T-cell (primary cell): ENCODE results near the gene FOXR1. TPM values are rescaled to one million over a fixed set of nuclear protein-coding genes. Genes with fewer than 3 reads are reported as not detected.

Experiments used
- ATAC-seq, 4 experiments: fragments of 200-7000 bp in 3 of 4; fragments of 150-1000 bp in 1 of 4; cut with Tn5 transposase; replicated peaks in 1 of 4; 1 replicate in 3 of 4; 2 replicates in 1 of 4; pipeline ENCODE4 v1.10.0; 2021; ENCODE audit warnings: moderate library complexity in 3 of 4, mild to moderate bottlenecking in 2 of 4, moderate number of reproducible peaks in 1 of 4
- CTCF ChIA-PET, 2 donors: fragments of 300-600 bp; sonication (Branson Sonifier 250); formaldehyde crosslinking; loops; one replicate each; lab custom pipeline; 2022; ENCODE audit warnings: antibody characterized with exemption in 2 of 2; lab: Charles Lee
- POLR2A ChIA-PET, 2 donors: fragments of 300-600 bp; sonication (Branson Sonifier 250); formaldehyde crosslinking; loops; one replicate each; lab custom pipeline; 2022; ENCODE audit warnings: antibody characterized with exemption in 2 of 2; lab: Charles Lee
- DNase-seq, 35 experiments: peaks; one replicate each; pipeline versions ENCODE4 v3.0.0 to v3.0.0-alpha.2; 2013 to 2023
- H3K27ac ChIP-seq: one replicate; pipeline ENCODE4 v1.5.1; 2013; ENCODE audit warnings: low read length
- H3K27me3 ChIP-seq, 2 experiments: replicated peaks in 1 of 2; 1 replicate in 1 of 2; 2 replicates in 1 of 2; pipeline versions ENCODE4 v1.6.1 to v1.7.0; 2013; ENCODE audit warnings: low read length in 1 of 2, mixed read lengths in 1 of 2; ENCODE audit not compliant: control insufficient read depth in 2 of 2, insufficient read depth in 2 of 2; ENCODE audit errors: extremely low read depth in 1 of 2
- H3K36me3 ChIP-seq, 2 donors: 1 replicate in 1 of 2; 2 replicates in 1 of 2; pipeline versions ENCODE4 v1.6.1 to v1.7.0; 2013; ENCODE audit warnings: low read length in 1 of 2; ENCODE audit not compliant: control insufficient read depth in 2 of 2, insufficient read depth in 1 of 2; ENCODE audit errors: extremely low read depth in 1 of 2
- H3K4me1 ChIP-seq, 2 experiments: 1 replicate in 1 of 2; 2 replicates in 1 of 2; pipeline versions ENCODE4 v1.6.1 to v1.7.0; 2013; ENCODE audit warnings: low read length in 2 of 2, mixed read lengths in 1 of 2; ENCODE audit not compliant: insufficient read depth in 2 of 2, control insufficient read depth in 1 of 2; ENCODE audit errors: extremely low read depth in 1 of 2
- H3K4me3 ChIP-seq, 2 donors: 1 replicate in 1 of 2; 2 replicates in 1 of 2; pipeline versions ENCODE4 v1.5.1 to v1.7.0; 2013; ENCODE audit warnings: mild to moderate bottlenecking in 2 of 2, low read length in 1 of 2, moderate library complexity in 1 of 2; ENCODE audit not compliant: control insufficient read depth in 1 of 2; ENCODE audit errors: extremely low read depth in 1 of 2
- H3K9me3 ChIP-seq: 2 replicates; pipeline ENCODE4 v1.7.0; 2013
- H3K27ac Mint-ChIP-seq, 2 donors: one replicate each; pipeline ENCODE4 v1.8.0; 2020 to 2021; ENCODE audit warnings: mild to moderate bottlenecking in 2 of 2, mixed read lengths in 2 of 2
- H3K27me3 Mint-ChIP-seq, 2 donors: one replicate each; pipeline ENCODE4 v1.8.0; 2021 to 2022; ENCODE audit warnings: mixed read lengths in 2 of 2
- H3K36me3 Mint-ChIP-seq: one replicate; pipeline ENCODE4 v1.8.0; 2021; ENCODE audit warnings: mixed read lengths
- H3K4me1 Mint-ChIP-seq, 3 donors: one replicate each; pipeline ENCODE4 v1.8.0; 2020 to 2022; ENCODE audit warnings: mixed read lengths in 3 of 3, mild to moderate bottlenecking in 1 of 3
- H3K4me3 Mint-ChIP-seq, 3 donors: one replicate each; pipeline ENCODE4 v1.8.0; 2020 to 2022; ENCODE audit warnings: mild to moderate bottlenecking in 3 of 3, mixed read lengths in 3 of 3, moderate library complexity in 3 of 3
- H3K9me3 Mint-ChIP-seq, 3 donors: one replicate each; pipeline ENCODE4 v1.8.0; 2020 to 2022; ENCODE audit warnings: mixed read lengths in 3 of 3
- WGBS: methylation state at CpG from one replicate; pipeline ENCODE4 v1.1.5; 2013; ENCODE audit warnings: missing lambda C conversion rate; ENCODE audit not compliant: insufficient coverage; 5-methylcytosine and 5-hydroxymethylcytosine counted together
- total RNA-seq, 35 experiments: library from RNA in 6 of 35; stranded (reverse) in 6 of 35; fragments of 120-200 nt in 1 of 35; gene quantifications; one replicate each; pipeline versions ENCODE4 v1.2.1 to v1.2.4 and lab custom pipeline; 2013 to 2026

Gene FOXR1
- total RNA-seq, 5 donors from 2014 or later (not counting 1 experiment from before 2014, with no cell fraction given), result not detected

- Mint-ChIP-seq H3K4me1 (peaks cover 42 to 54% (median 51%) of the 10 kb centered on the region in 3 donors), H3K9me3 (no peaks in the 10 kb centered on the region), H3K27ac (peak overlapping the region; percentile 94 to 95), H3K4me3 (peak overlapping the region; percentile 92 to 94 (median 93)), H3K27me3 (no peaks in the 10 kb centered on the region), H3K36me3 (no peaks in the 10 kb centered on the region)
- peaks cover 0 to 3% of the 10 kb centered on the region in 2 donors for H3K36me3 ChIP-seq
- ATAC-seq, result peak; percentile 10 to 22 (median 10)
- H3K27ac ChIP-seq, result peak overlapping the region; percentile 99
- WGBS, result under 1% methylated on average over 14 of the region's 20 CpGs
- no peaks in the 10 kb centered on the region for H3K27me3 ChIP-seq
- POLR2A ChIA-PET, result interaction anchor here (0.6 to 3.2 kb wide), 14 partner anchors 9 to 330 kb away, joined by 3 to 15 read pairs (median 5); partner anchors contain the start of gene DDX6 (in 1 of the 2)
- H3K4me3 ChIP-seq, result peak overlapping the region; percentile 60 to 79
- H3K9me3 ChIP-seq, result no peaks in the 10 kb centered on the region
- DNase-seq, result peak; percentile 67 to 92 (median 79)
- CTCF ChIA-PET, result interaction anchor here (0.6 to 2.5 kb wide), 25 partner anchors 8 to 259 kb away, joined by 3 to 21 read pairs (median 4); partner anchors contain the start of genes DDX6 (in 1 of the 2), SLC37A4 (in 1 of the 2), UPK2 (in 1 of the 2) and VPS11 (in 1 of the 2)
- peaks cover 23 to 50% of the 10 kb centered on the region in 2 experiments for H3K4me1 ChIP-seq
These were observed 41.4 kb upstream of the FOXR1 start for GRCh38 chr11:118930094-118930712.

DNA sequence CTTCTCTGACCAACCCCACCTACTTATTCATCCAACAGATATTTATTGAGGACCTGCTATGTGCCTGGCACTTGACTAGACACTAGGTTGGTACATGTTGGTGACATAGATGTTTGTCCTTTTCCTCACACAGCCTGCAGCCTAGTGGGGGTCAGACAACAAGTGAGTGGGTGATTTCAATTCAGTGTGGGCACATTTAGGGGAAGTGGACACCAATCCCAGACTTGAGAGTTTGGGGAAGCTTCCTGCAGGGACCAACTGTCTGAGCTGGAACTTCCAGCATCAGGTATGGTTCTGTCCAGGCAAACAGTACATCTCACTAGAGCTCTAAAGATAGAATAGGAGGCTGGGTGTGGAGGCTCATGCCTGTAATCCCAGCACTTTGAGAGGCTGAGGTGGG is 40.0 kb upstream of the FOXR1 start:
- ATAC-seq (no peak), DNase-seq (no peak)
- peak overlapping the region; percentile 94 to 95 for H3K27ac Mint-ChIP-seq
- H3K9me3 Mint-ChIP-seq, result no peaks in the 10 kb centered on the region
- no peaks in the 10 kb centered on the region for H3K36me3 Mint-ChIP-seq
- H3K4me3 ChIP-seq, result no peak overlapping the region
- peaks cover 23 to 43% of the 10 kb centered on the region in 2 experiments for H3K4me1 ChIP-seq
- ChIA-PET POLR2A (interaction anchor here in 1 of 2 donors (0.5 to 1.3 kb wide), 2 partner anchors 61 to 146 kb away, joined by 5 to 8 read pairs; no protein-coding TSS in a partner anchor), CTCF (interaction anchor here (0.7 to 2.5 kb wide), 5 partner anchors 16 to 180 kb away, joined by 3 to 21 read pairs (median 5); no protein-coding TSS in a partner anchor)
- H3K4me1 Mint-ChIP-seq, result peaks cover 38 to 48% (median 48%) of the 10 kb centered on the region in 3 donors
- H3K27me3 ChIP-seq, result no peaks in the 10 kb centered on the region
- peak overlapping the region; percentile 99 for H3K27ac ChIP-seq
- H3K36me3 ChIP-seq, result peaks cover 0 to 3% of the 10 kb centered on the region in 2 donors
- H3K4me3 Mint-ChIP-seq, result no peak overlapping the region
- H3K27me3 Mint-ChIP-seq, result no peaks in the 10 kb centered on the region
- H3K9me3 ChIP-seq, result no peaks in the 10 kb centered on the region

DNA sequence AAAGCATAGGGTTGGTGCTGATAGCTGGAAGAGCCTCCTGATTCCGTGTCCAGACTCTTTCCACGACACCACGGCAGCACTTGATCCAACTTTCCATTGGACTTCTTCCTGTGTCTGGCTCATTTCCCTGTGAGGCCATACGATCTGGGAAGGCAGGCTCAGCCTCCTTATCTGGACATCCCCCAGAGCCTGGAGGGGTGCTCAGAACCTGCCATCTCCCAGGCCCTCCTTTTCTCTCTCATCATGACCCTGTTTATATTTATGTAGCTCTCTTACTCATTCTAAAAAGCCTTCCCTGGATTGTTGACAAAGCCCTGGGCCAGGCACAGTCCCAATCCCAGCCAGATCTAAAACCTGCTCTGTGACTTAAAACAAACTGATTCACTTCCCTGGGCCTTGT is 38.1 kb upstream of the FOXR1 start:
- ChIA-PET POLR2A (no interaction called here), CTCF (no interaction called here)
- Mint-ChIP-seq H3K36me3 (no peaks in the 10 kb centered on the region), H3K9me3 (no peaks in the 10 kb centered on the region), H3K27me3 (no peaks in the 10 kb centered on the region), H3K4me1 (peaks cover 21 to 40% (median 36%) of the 10 kb centered on the region in 3 donors), H3K27ac (peak overlapping the region; percentile 24 to 66), H3K4me3 (no peak overlapping the region)
- H3K4me3 ChIP-seq, result no peak overlapping the region
- DNase-seq, result no peak
- WGBS, result 72% methylated on average over 4 of the region's 4 CpGs
- H3K27me3 ChIP-seq, result no peaks in the 10 kb centered on the region
- peaks cover 0 to 3% of the 10 kb centered on the region in 2 donors for H3K36me3 ChIP-seq
- no peak overlapping the region for H3K27ac ChIP-seq
- no peaks in the 10 kb centered on the region for H3K9me3 ChIP-seq
- peaks cover 11 to 24% of the 10 kb centered on the region in 2 experiments for H3K4me1 ChIP-seq
- ATAC-seq, result no peak

GRCh38 chr11:118935376-118935775 is 36.2 kb upstream of the FOXR1 start:
- no peak overlapping the region for H3K4me3 ChIP-seq
- H3K4me1 ChIP-seq, result peaks cover 16 to 24% of the 10 kb centered on the region in 2 experiments
- H3K27me3 ChIP-seq, result no peaks in the 10 kb centered on the region
- H3K4me3 Mint-ChIP-seq, result no peak overlapping the region
- DNase-seq, result no peak
- no peaks in the 10 kb centered on the region for H3K9me3 Mint-ChIP-seq
- no peaks in the 10 kb centered on the region for H3K9me3 ChIP-seq
- ChIA-PET POLR2A (interaction anchor here in 1 of 2 donors (0.7 kb wide), 1 partner anchor 115 kb away, joined by 3 read pairs; no protein-coding TSS in a partner anchor), CTCF (interaction anchor here in 1 of 2 donors (0.7 kb wide), 1 partner anchor 181 kb away, joined by 5 read pairs; no protein-coding TSS in a partner anchor)
- H3K36me3 ChIP-seq, result peaks cover 0 to 3% of the 10 kb centered on the region in 2 donors
- ATAC-seq, result no peak
- H3K4me1 Mint-ChIP-seq, result peaks cover 33 to 51% (median 50%) of the 10 kb centered on the region in 3 donors
- no peak overlapping the region for H3K27ac ChIP-seq
- peak overlapping the region; percentile 28 to 61 for H3K27ac Mint-ChIP-seq
- 84% methylated on average over 4 of the region's 8 CpGs for WGBS
- H3K36me3 Mint-ChIP-seq, result no peaks in the 10 kb centered on the region
- H3K27me3 Mint-ChIP-seq, result no peaks in the 10 kb centered on the region

GRCh38 chr11:118938491-118939403 is 32.8 kb upstream of the FOXR1 start:
- Histone ChIP-seq H3K4me3 (no peak overlapping the region), H3K27ac (no peak overlapping the region), H3K9me3 (no peaks in the 10 kb centered on the region), H3K36me3 (no peaks in the 10 kb centered on the region), H3K27me3 (no peaks in the 10 kb centered on the region), H3K4me1 (peaks cover 15 to 28% of the 10 kb centered on the region in 2 experiments)
- Mint-ChIP-seq H3K9me3 (no peaks in the 10 kb centered on the region), H3K36me3 (no peaks in the 10 kb centered on the region), H3K27me3 (no peaks in the 10 kb centered on the region), H3K4me1 (peaks cover 34 to 48% (median 47%) of the 10 kb centered on the region in 3 donors), H3K27ac (peak overlapping the region in 1 of 2 donors; percentile 67), H3K4me3 (peak overlapping the region in 1 of 3 donors; percentile 18)
- POLR2A ChIA-PET, result no interaction called here
- ATAC-seq (no peak), DNase-seq (no peak)
- 94% methylated on average over 10 of the region's 11 CpGs for WGBS
- CTCF ChIA-PET, result interaction anchor here in 1 of 2 donors (1.0 kb wide), 1 partner anchor 8 kb away, joined by 3 read pairs; no protein-coding TSS in a partner anchor
